Activated T-cell treated with anti-CD3 and anti-CD28 coated beads, Interleukin-2, amount 50 U/mL, for 72 hours (primary cell): ENCODE measurements around the gene TSNAX. TPM values are rescaled to one million over a fixed set of nuclear protein-coding genes. Genes with fewer than 3 reads are reported as not detected.

Experiments used
- ATAC-seq, 2 donors: fragments of 150-1000 bp; cut with Tn5 transposase; replicated peaks in 1 of 2; 2 replicates each; pipeline ENCODE4 v1.10.0; 2021; ENCODE audit warnings: moderate library complexity in 2 of 2, mild to moderate bottlenecking in 1 of 2
- DNase-seq, 2 donors: peaks; one replicate each; pipeline ENCODE4 v3.0.0; 2021 to 2022; ENCODE audit warnings: mixed read lengths in 1 of 2
- H3K27ac Mint-ChIP-seq: one replicate; pipeline ENCODE4 v1.8.0; 2022; ENCODE audit warnings: mild to moderate bottlenecking, moderate library complexity, mixed read lengths
- H3K27me3 Mint-ChIP-seq: one replicate; pipeline ENCODE4 v1.8.0; 2022; ENCODE audit warnings: low read depth, mixed read lengths
- H3K36me3 Mint-ChIP-seq, 2 donors: one replicate each; pipeline ENCODE4 v1.8.0; 2022; ENCODE audit warnings: mixed read lengths in 2 of 2, mild to moderate bottlenecking in 1 of 2; ENCODE audit not compliant: insufficient read depth in 2 of 2
- H3K4me1 Mint-ChIP-seq: one replicate; pipeline ENCODE4 v1.8.0; 2022; ENCODE audit warnings: low read depth, mixed read lengths
- H3K4me3 Mint-ChIP-seq, 2 donors: one replicate each; pipeline ENCODE4 v1.8.0; 2022; ENCODE audit warnings: mild to moderate bottlenecking in 2 of 2, mixed read lengths in 2 of 2, moderate library complexity in 2 of 2
- H3K9me3 Mint-ChIP-seq, 2 donors: one replicate each; pipeline ENCODE4 v1.8.0; 2022; ENCODE audit warnings: mixed read lengths in 2 of 2
- total RNA-seq, 2 donors: library from RNA; stranded (reverse); gene quantifications; one replicate each; pipeline ENCODE4 v1.2.3, GENCODE V29; 2022

Gene TSNAX
- total RNA-seq, 2 donors from 2014 or later: 37.4 to 39.2 TPM

- Mint-ChIP-seq H3K27me3 (no peaks in the 10 kb centered on the region), H3K36me3 (peaks cover 3 to 8% of the 10 kb centered on the region in 2 donors), H3K27ac (peak overlapping the region; percentile 13), H3K9me3 (no peaks in the 10 kb centered on the region), H3K4me1 (peaks cover 41% of the 10 kb centered on the region), H3K4me3 (peak overlapping the region; percentile 31 to 98)
- DNase-seq: no peak
- ATAC-seq: no peak
Observed at GRCh38 chr1:231526536-231526935, 1.9 kb upstream of the TSNAX start.

- H3K36me3 Mint-ChIP-seq: peaks cover 3 to 8% of the 10 kb centered on the region in 2 donors
- peaks cover 44% of the 10 kb centered on the region for H3K4me1 Mint-ChIP-seq
- no peaks in the 10 kb centered on the region for H3K9me3 Mint-ChIP-seq
- peak overlapping the region; percentile 99 for H3K27ac Mint-ChIP-seq
- peak overlapping the region; percentile 95 to 98 for H3K4me3 Mint-ChIP-seq
- peak; percentile 12 to 27 for ATAC-seq
- no peaks in the 10 kb centered on the region for H3K27me3 Mint-ChIP-seq
- DNase-seq: no peak
Observed at GRCh38 chr1:231527586-231528171, 790 bp upstream of the TSNAX start.

- no peak for ATAC-seq
- Mint-ChIP-seq H3K4me1 (peaks cover 39% of the 10 kb centered on the region), H3K27ac (no peak overlapping the region), H3K27me3 (no peaks in the 10 kb centered on the region), H3K9me3 (no peaks in the 10 kb centered on the region), H3K4me3 (no peak overlapping the region), H3K36me3 (peaks cover 9 to 12% of the 10 kb centered on the region in 2 donors)
- DNase-seq: no peak
Observed at GRCh38 chr1:231533240-231533639, 4.8 kb downstream of the TSNAX start.

GRCh38 chr1:231534703-231535159 lies 6.3 kb downstream of the TSNAX start:
- H3K36me3 Mint-ChIP-seq: peaks cover 11 to 15% of the 10 kb centered on the region in 2 donors
- no peak overlapping the region for H3K27ac Mint-ChIP-seq
- H3K27me3 Mint-ChIP-seq: no peaks in the 10 kb centered on the region
- ATAC-seq (no peak), DNase-seq (no peak)
- peaks cover 29% of the 10 kb centered on the region for H3K4me1 Mint-ChIP-seq
- H3K4me3 Mint-ChIP-seq: no peak overlapping the region
- H3K9me3 Mint-ChIP-seq: no peaks in the 10 kb centered on the region

- H3K9me3 Mint-ChIP-seq: peaks cover 0 to 2% of the 10 kb centered on the region in 2 donors
- ATAC-seq (no peak), DNase-seq (no peak)
- H3K36me3 Mint-ChIP-seq: peaks cover 10 to 15% of the 10 kb centered on the region in 2 donors
- H3K4me3 Mint-ChIP-seq: no peak overlapping the region
- H3K27ac Mint-ChIP-seq: peak overlapping the region; percentile 60
- peaks cover 20% of the 10 kb centered on the region for H3K4me1 Mint-ChIP-seq
- H3K27me3 Mint-ChIP-seq: no peaks in the 10 kb centered on the region
Observed at GRCh38 chr1:231536099-231536498, 7.6 kb downstream of the TSNAX start.

GRCh38 chr1:231540847-231541246 lies 12.4 kb downstream of the TSNAX start:
- Mint-ChIP-seq H3K27me3 (no peaks in the 10 kb centered on the region), H3K4me1 (no peaks in the 10 kb centered on the region), H3K4me3 (no peak overlapping the region), H3K9me3 (peaks cover 0 to 2% of the 10 kb centered on the region in 2 donors), H3K36me3 (peaks cover 16 to 21% of the 10 kb centered on the region in 2 donors), H3K27ac (no peak overlapping the region)
- DNase-seq: no peak
- no peak for ATAC-seq

GRCh38 chr1:231541842-231542241 lies 13.4 kb downstream of the TSNAX start:
- Mint-ChIP-seq H3K27ac (peak overlapping the region; percentile 10), H3K4me1 (no peaks in the 10 kb centered on the region), H3K9me3 (peaks cover 0 to 2% of the 10 kb centered on the region in 2 donors), H3K36me3 (peaks cover 16 to 21% of the 10 kb centered on the region in 2 donors), H3K4me3 (no peak overlapping the region), H3K27me3 (no peaks in the 10 kb centered on the region)
- ATAC-seq (no peak), DNase-seq (no peak)

GRCh38 chr1:231544943-231545592 lies 16.6 kb downstream of the TSNAX start:
- Mint-ChIP-seq H3K4me3 (no peak overlapping the region), H3K4me1 (no peaks in the 10 kb centered on the region), H3K27ac (no peak overlapping the region), H3K27me3 (no peaks in the 10 kb centered on the region), H3K9me3 (peaks cover 0 to 2% of the 10 kb centered on the region in 2 donors), H3K36me3 (peaks cover 11 to 14% of the 10 kb centered on the region in 2 donors)
- no peak for DNase-seq
- no peak for ATAC-seq

GRCh38 chr1:231546693-231547092 lies 18.2 kb downstream of the TSNAX start:
- Mint-ChIP-seq H3K27ac (no peak overlapping the region), H3K4me1 (no peaks in the 10 kb centered on the region), H3K9me3 (no peaks in the 10 kb centered on the region), H3K36me3 (peaks cover 5 to 6% of the 10 kb centered on the region in 2 donors), H3K4me3 (no peak overlapping the region), H3K27me3 (no peaks in the 10 kb centered on the region)
- ATAC-seq: no peak
- DNase-seq: no peak

GRCh38 chr1:231549733-231550447 lies 21.4 kb downstream of the TSNAX start:
- Mint-ChIP-seq H3K4me1 (peaks cover 18% of the 10 kb centered on the region), H3K27ac (no peak overlapping the region)

GRCh38 chr1:231550448-231550781 lies 21.9 kb downstream of the TSNAX start:
- Mint-ChIP-seq H3K9me3 (no peaks in the 10 kb centered on the region), H3K4me1 (peaks cover 24% of the 10 kb centered on the region), H3K27ac (peak overlapping the region; percentile 16), H3K4me3 (no peak overlapping the region), H3K36me3 (peaks cover 2 to 7% of the 10 kb centered on the region in 2 donors), H3K27me3 (no peaks in the 10 kb centered on the region)
- ATAC-seq: peak in 1 of 2 donors; percentile 35
- peak in 1 of 2 donors; percentile 8 for DNase-seq

More at GRCh38 chr1:231549733-231550447, 21.4 kb downstream of the TSNAX start:
- no peak overlapping the region for H3K4me3 Mint-ChIP-seq
- H3K9me3 Mint-ChIP-seq: no peaks in the 10 kb centered on the region
- peaks cover 0 to 4% of the 10 kb centered on the region in 2 donors for H3K36me3 Mint-ChIP-seq
- no peak for DNase-seq
- no peaks in the 10 kb centered on the region for H3K27me3 Mint-ChIP-seq
- no peak for ATAC-seq

- ATAC-seq (no peak), DNase-seq (no peak)
- H3K27ac Mint-ChIP-seq: no peak overlapping the region
- H3K4me3 Mint-ChIP-seq: no peak overlapping the region
- H3K27me3 Mint-ChIP-seq: no peaks in the 10 kb centered on the region
- H3K9me3 Mint-ChIP-seq: no peaks in the 10 kb centered on the region
- peaks cover 2 to 7% of the 10 kb centered on the region in 2 donors for H3K36me3 Mint-ChIP-seq
- H3K4me1 Mint-ChIP-seq: peaks cover 29% of the 10 kb centered on the region
Observed at GRCh38 chr1:231553320-231553719, 24.9 kb downstream of the TSNAX start.

GRCh38 chr1:231554969-231555368 lies 26.5 kb downstream of the TSNAX start:
- DNase-seq (no peak), ATAC-seq (peak; percentile 90 to 94)
- H3K27me3 Mint-ChIP-seq: no peaks in the 10 kb centered on the region
- H3K9me3 Mint-ChIP-seq: no peaks in the 10 kb centered on the region
- H3K4me3 Mint-ChIP-seq: peak overlapping the region in 1 of 2 donors; percentile 7
- peaks cover 31% of the 10 kb centered on the region for H3K4me1 Mint-ChIP-seq
- H3K36me3 Mint-ChIP-seq: peaks cover 2 to 7% of the 10 kb centered on the region in 2 donors
- peak overlapping the region; percentile 48 for H3K27ac Mint-ChIP-seq
